Measurements from ENCODE around the gene PLCB3.

PLCB3 gene

GRCh38 chr11:64251016-64251752 is at the start of gene PLCB3:
Gene PLCB3, plus strand, starts transcription at chr11:64251530. Its CDS starts 120 bp downstream, at chr11:64251650.
- in situ Hi-C loops (cut with HindIII; ENCODE audit: low sequenced_read_pairs): no loop called here
- TF ChIP-seq CTCF (IDR thresholded peaks at IDR 0.05; ENCODE audit: low read depth, low read length): peak; percentile 63
- peak within 1 kb of the TSS; percentile 63 for H3K4me3 ChIP-seq (ENCODE audit: low read depth, low read length)
- no peak for DNase-seq (ENCODE audit: low read depth, low spot score)

GRCh38 chr11:64201543-64201942 is 49.8 kb upstream of the PLCB3 start:
- in situ Hi-C loops (cut with HindIII; ENCODE audit: low sequenced_read_pairs): no loop called here
- no peak overlapping the region for H3K4me3 ChIP-seq (ENCODE audit: low read depth, low read length)
- TF ChIP-seq CTCF (IDR thresholded peaks at IDR 0.05; ENCODE audit: low read depth, low read length): no peak
- no peak for DNase-seq (ENCODE audit: low read depth, low spot score)

GRCh38 chr11:64202992-64203391 is 48.3 kb upstream of the PLCB3 start:
- DNase-seq (ENCODE audit: low read depth, low spot score): no peak
- H3K4me3 ChIP-seq (ENCODE audit: low read depth, low read length): no peak overlapping the region
- TF ChIP-seq CTCF (IDR thresholded peaks at IDR 0.05; ENCODE audit: low read depth, low read length): no peak
- in situ Hi-C loops (cut with HindIII; ENCODE audit: low sequenced_read_pairs): no loop called here

GRCh38 chr11:64203421-64204079 is 47.8 kb upstream of the PLCB3 start:
- in situ Hi-C loops (cut with HindIII; ENCODE audit: low sequenced_read_pairs): no loop called here
- DNase-seq (ENCODE audit: low read depth, low spot score): no peak
- no peak for TF ChIP-seq CTCF (IDR thresholded peaks at IDR 0.05; ENCODE audit: low read depth, low read length)
- no peak overlapping the region for H3K4me3 ChIP-seq (ENCODE audit: low read depth, low read length)

- in situ Hi-C loops (cut with HindIII; ENCODE audit: low sequenced_read_pairs): no loop called here
- no peak for DNase-seq (ENCODE audit: low read depth, low spot score)
- no peak for TF ChIP-seq CTCF (IDR thresholded peaks at IDR 0.05; ENCODE audit: low read depth, low read length)
- H3K4me3 ChIP-seq (ENCODE audit: low read depth, low read length): no peak overlapping the region
These were observed 47.3 kb upstream of the PLCB3 start for GRCh38 chr11:64204080-64204440.

GRCh38 chr11:64204464-64204989 is 46.8 kb upstream of the PLCB3 start:
- no peak overlapping the region for H3K4me3 ChIP-seq (ENCODE audit: low read depth, low read length)
- in situ Hi-C loops (cut with HindIII; ENCODE audit: low sequenced_read_pairs): no loop called here
- peak; percentile 96 for DNase-seq (ENCODE audit: low read depth, low spot score)
- TF ChIP-seq CTCF (IDR thresholded peaks at IDR 0.05; ENCODE audit: low read depth, low read length): peak; percentile 80
